HEK293T (cell line): ENCODE results near the gene ATP11A.

ENCODE experiments used
- CTBP1 ChIP-seq: fragments of 450-650 bp; IDR thresholded peaks from 2 replicates; pipeline ENCODE4 v1.6.1; 2016; ENCODE audit warnings: borderline replicate concordance
- ELF4 ChIP-seq: fragments of 450-650 bp; IDR thresholded peaks from 2 replicates; pipeline ENCODE4 v1.6.1; 2017; ENCODE audit warnings: antibody characterized with exemption
- FOXA1 ChIP-seq: fragments of 450-650 bp; IDR thresholded peaks from 2 replicates; pipeline ENCODE4 v1.6.1; 2016; ENCODE audit warnings: mild to moderate bottlenecking
- FOXK2 ChIP-seq: fragments of 450-650 bp; IDR thresholded peaks from 2 replicates; pipeline ENCODE4 v1.6.1; 2016; ENCODE audit warnings: mild to moderate bottlenecking
- HDGF ChIP-seq: fragments of 450-650 bp; IDR thresholded peaks from 2 replicates; pipeline ENCODE4 v1.6.1; 2017; ENCODE audit warnings: antibody characterized with exemption, borderline replicate concordance
- LEF1 ChIP-seq: fragments of 450-650 bp; IDR thresholded peaks from 2 replicates; pipeline ENCODE4 v1.6.1; 2017; ENCODE audit warnings: mild to moderate bottlenecking, borderline replicate concordance
- NFRKB ChIP-seq: fragments of 450-650 bp; IDR thresholded peaks from 2 replicates; pipeline ENCODE4 v1.6.1; 2016; ENCODE audit warnings: mild to moderate bottlenecking, moderate library complexity
- SP1 ChIP-seq: fragments of 450-650 bp; IDR thresholded peaks from 2 replicates; pipeline ENCODE4 v1.6.1; 2017
- SUZ12 ChIP-seq: fragments of 450-650 bp; IDR thresholded peaks from 2 replicates; pipeline ENCODE4 v1.6.1; 2016; ENCODE audit warnings: mild to moderate bottlenecking

- TF ChIP-seq HDGF (no peak), CTBP1 (no peak), LEF1 (no peak), ELF4 (no peak), NFRKB (no peak), FOXK2 (no peak), FOXA1 (no peak), SUZ12 (no peak), SP1 (no peak)
Observed at GRCh38 chr13:112910616-112911280, 220.9 kb downstream of the ATP11A start.
